Prostate gland (tissue), 2 donors: ENCODE results near the gene FHIT.

Experiments used
- POLR2A ChIP-seq: fragments of 450-650 bp; IDR thresholded peaks from one replicate; pipeline ENCODE4 v1.6.1; 2016; ENCODE audit warnings: antibody characterized with exemption, mild to moderate bottlenecking
- POLR2AphosphoS5 ChIP-seq: sonication (generic); formaldehyde crosslinking; IDR thresholded peaks from one replicate; pipeline ENCODE4 v1.6.1; 2017; ENCODE audit warnings: antibody characterized with exemption
- TF ChIP-seq, protein P1 (sequence below), 4 experiments: fragments of 200-600 bp in 2 of 4; fragments of 450-650 bp in 2 of 4; sonication (generic) in 2 of 4; IDR thresholded peaks; 1 replicate in 3 of 4; 2 replicates in 1 of 4; pipeline ENCODE4 v1.5.1; 2016 to 2019; ENCODE audit warnings: antibody characterized with exemption in 4 of 4, mild to moderate bottlenecking in 2 of 4, moderate library complexity in 2 of 4

DNA sequence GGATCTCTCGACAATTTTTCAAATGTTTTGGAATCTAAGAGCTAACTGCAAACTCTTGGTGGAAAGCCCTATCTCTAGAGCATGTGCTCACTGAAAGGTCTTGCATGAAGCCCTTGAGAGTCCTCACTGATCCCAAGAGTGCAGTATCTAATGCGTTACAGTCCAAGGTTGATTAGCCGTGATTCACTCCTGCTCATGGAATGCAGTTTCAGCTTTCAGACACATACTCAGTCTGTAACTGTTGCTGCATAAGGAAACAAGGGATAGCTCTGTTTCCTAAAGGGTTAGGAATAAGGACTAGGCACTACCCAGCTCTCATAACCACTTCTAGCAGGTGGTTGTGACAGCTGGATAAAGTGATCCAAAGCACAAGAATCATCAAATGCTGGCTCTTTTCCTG, 1514.0 kb downstream of the FHIT start:
- TF ChIP-seq, protein P1, sequence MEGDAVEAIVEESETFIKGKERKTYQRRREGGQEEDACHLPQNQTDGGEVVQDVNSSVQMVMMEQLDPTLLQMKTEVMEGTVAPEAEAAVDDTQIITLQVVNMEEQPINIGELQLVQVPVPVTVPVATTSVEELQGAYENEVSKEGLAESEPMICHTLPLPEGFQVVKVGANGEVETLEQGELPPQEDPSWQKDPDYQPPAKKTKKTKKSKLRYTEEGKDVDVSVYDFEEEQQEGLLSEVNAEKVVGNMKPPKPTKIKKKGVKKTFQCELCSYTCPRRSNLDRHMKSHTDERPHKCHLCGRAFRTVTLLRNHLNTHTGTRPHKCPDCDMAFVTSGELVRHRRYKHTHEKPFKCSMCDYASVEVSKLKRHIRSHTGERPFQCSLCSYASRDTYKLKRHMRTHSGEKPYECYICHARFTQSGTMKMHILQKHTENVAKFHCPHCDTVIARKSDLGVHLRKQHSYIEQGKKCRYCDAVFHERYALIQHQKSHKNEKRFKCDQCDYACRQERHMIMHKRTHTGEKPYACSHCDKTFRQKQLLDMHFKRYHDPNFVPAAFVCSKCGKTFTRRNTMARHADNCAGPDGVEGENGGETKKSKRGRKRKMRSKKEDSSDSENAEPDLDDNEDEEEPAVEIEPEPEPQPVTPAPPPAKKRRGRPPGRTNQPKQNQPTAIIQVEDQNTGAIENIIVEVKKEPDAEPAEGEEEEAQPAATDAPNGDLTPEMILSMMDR (IDR thresholded peaks at IDR 0.05): no peak
- no peak for TF ChIP-seq POLR2A
- TF ChIP-seq POLR2AphosphoS5: no peak
